ENCODE measurements around the gene COL26A1. TPM values are rescaled to one million over a fixed set of nuclear protein-coding genes. Genes with fewer than 3 reads are reported as not detected.

Gene COL26A1
- total RNA-seq, 1 experiment from 2014 or later, result 0.20 TPM

DNA sequence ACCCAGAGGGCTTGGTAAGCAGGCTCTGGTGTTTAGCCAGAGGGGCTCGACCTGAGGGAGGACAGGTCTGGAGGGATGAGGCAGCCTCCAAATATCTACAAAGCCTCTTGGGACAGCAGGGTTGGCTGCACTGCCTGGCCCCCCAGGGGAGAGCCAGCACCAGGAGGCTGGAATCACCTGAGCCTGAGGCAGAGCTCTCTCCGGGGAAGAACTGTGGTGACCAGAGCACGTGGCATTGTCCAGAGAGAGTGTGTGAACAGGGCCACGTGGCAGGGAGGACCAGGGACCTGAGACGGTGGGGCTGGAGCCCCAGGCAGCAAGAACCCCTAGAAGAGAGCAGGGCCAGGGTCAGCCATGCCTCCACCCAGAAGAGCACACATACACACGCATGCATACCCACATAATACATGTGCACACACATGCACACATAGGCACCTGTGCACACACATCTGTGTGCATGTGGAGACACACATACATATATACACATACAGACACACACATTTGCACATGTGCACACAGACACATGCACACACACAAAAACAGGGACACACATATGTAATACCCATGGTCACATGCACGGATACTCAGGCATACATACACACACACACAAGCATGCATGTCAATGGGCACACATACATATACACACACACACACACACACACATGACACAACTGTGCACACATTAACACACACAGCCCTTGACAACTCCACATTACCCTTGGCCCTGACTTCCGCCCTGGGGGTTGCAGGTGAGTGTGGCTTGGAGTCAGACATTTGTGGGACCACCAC, 171.5 kb downstream of the COL26A1 start:
- Histone ChIP-seq H3K27me3 (ENCODE audit: insufficient read depth, low read depth) (peaks cover 17% of the 10 kb centered on the region), H3K9me3 (ENCODE audit: insufficient read depth, low read depth) (no peaks in the 10 kb centered on the region), H3K36me3 (ENCODE audit: low read depth) (no peaks in the 10 kb centered on the region), H3K4me3 (no peak overlapping the region), H3K9me2 (ENCODE audit: insufficient read depth) (no peaks in the 10 kb centered on the region), H3K79me2 (ENCODE audit: low read depth) (no peaks in the 10 kb centered on the region), H2AFZ (no peak overlapping the region), H3K4me2 (no peak overlapping the region), H4K20me1 (ENCODE audit: insufficient read depth) (no peaks in the 10 kb centered on the region), H3F3A (ENCODE audit: insufficient read depth, low read depth) (no peaks in the 10 kb centered on the region; the same call in 1 of the 2 replicates), H3K4me1 (replicated peaks; ENCODE audit: insufficient read depth) (no peaks in the 10 kb centered on the region), H3K27ac (no peak overlapping the region)
- TF ChIP-seq, protein P1, sequence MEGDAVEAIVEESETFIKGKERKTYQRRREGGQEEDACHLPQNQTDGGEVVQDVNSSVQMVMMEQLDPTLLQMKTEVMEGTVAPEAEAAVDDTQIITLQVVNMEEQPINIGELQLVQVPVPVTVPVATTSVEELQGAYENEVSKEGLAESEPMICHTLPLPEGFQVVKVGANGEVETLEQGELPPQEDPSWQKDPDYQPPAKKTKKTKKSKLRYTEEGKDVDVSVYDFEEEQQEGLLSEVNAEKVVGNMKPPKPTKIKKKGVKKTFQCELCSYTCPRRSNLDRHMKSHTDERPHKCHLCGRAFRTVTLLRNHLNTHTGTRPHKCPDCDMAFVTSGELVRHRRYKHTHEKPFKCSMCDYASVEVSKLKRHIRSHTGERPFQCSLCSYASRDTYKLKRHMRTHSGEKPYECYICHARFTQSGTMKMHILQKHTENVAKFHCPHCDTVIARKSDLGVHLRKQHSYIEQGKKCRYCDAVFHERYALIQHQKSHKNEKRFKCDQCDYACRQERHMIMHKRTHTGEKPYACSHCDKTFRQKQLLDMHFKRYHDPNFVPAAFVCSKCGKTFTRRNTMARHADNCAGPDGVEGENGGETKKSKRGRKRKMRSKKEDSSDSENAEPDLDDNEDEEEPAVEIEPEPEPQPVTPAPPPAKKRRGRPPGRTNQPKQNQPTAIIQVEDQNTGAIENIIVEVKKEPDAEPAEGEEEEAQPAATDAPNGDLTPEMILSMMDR (conservative IDR thresholded peaks at IDR 0.05), result no peak
- TF ChIP-seq EZH2 (IDR thresholded peaks at IDR 0.05; ENCODE audit: low read depth), result no peak
- no peak for DNase-seq
- POLR2A ChIA-PET (ENCODE audit: unreplicated experiment), result no interaction called here
- CTCF ChIA-PET, result no interaction called here
- BruUV-seq (replicated peaks), result no TSS peak
- intact Hi-C loops (cut with micrococcal nuclease; ENCODE audit: unreplicated experiment), result loop anchor here (10.0 kb wide), 1 partner anchor 639 kb away; the partner anchor contains the start of gene ACHE

DNA sequence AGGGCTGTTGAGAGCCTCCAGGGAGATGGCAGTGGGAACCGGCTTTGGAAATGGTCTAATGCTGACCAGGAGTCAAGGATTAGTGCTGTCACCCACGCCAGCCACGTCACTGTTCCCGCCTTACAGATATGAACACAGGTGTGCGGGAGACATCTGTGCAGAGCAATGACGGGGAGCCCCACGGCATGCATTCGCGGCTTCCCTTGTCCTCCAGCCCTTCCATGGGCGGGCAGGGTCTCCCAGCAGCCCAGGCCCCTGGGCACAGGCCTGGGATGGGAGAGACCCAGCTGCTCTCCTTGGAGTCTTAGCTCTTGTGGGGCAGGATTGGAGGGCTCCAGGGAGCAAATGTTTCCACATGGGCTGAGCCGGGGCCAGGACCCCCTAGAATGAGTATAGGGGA, 172.2 kb downstream of the COL26A1 start:
- Histone ChIP-seq H3K4me1 (replicated peaks; ENCODE audit: insufficient read depth) (no peaks in the 10 kb centered on the region), H3K4me2 (no peak overlapping the region), H3K4me3 (no peak overlapping the region), H3K9me2 (ENCODE audit: insufficient read depth) (no peaks in the 10 kb centered on the region), H3K27me3 (ENCODE audit: insufficient read depth, low read depth) (peaks cover 17% of the 10 kb centered on the region; the same call in 1 of the 2 replicates), H2AFZ (no peak overlapping the region), H3K36me3 (ENCODE audit: low read depth) (no peaks in the 10 kb centered on the region), H3K9me3 (ENCODE audit: insufficient read depth, low read depth) (no peaks in the 10 kb centered on the region), H4K20me1 (ENCODE audit: insufficient read depth) (no peaks in the 10 kb centered on the region), H3K79me2 (ENCODE audit: low read depth) (no peaks in the 10 kb centered on the region), H3F3A (ENCODE audit: insufficient read depth, low read depth) (no peaks in the 10 kb centered on the region; the same call in 1 of the 2 replicates), H3K27ac (no peak overlapping the region)
- TF ChIP-seq, protein P1 (conservative IDR thresholded peaks at IDR 0.05), result no peak
- TF ChIP-seq EZH2 (IDR thresholded peaks at IDR 0.05; ENCODE audit: low read depth), result no peak
- POLR2A ChIA-PET (ENCODE audit: unreplicated experiment), result no interaction called here
- intact Hi-C loops (cut with micrococcal nuclease; ENCODE audit: unreplicated experiment), result loop anchor here (10.0 kb wide), 1 partner anchor 640 kb away; the partner anchor contains the start of gene ACHE
- BruUV-seq (replicated peaks), result no TSS peak
- DNase-seq, result no peak
- CTCF ChIA-PET, result no interaction called here

DNA sequence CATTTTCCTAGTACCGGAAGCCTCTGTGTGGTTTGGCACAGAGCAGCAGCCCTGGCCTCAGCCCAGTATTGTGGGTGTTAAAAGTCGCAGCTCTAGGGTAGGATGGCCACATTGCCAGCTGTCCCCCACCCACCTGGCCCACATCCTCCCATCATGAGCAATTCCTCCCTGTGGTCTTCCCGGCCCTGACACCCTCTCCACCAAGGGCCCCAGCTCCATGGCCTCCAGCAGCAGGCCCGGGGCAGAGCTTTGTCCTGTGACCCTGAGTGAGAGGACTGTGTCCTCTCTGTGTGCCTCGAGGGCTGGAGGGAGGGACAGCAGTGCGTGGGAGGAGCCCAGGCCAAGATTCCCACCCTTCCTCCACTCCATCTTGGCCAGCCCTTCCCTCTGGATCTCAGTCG, 172.7 kb downstream of the COL26A1 start:
- no peaks in the 10 kb centered on the region for H3K9me2 ChIP-seq (ENCODE audit: insufficient read depth)
- no peaks in the 10 kb centered on the region; the same call in 1 of the 2 replicates for H3F3A ChIP-seq (ENCODE audit: insufficient read depth, low read depth)
- H3K4me3 ChIP-seq, result no peak overlapping the region
- TF ChIP-seq, protein P1 (conservative IDR thresholded peaks at IDR 0.05), result no peak
- no peak for TF ChIP-seq EZH2 (IDR thresholded peaks at IDR 0.05; ENCODE audit: low read depth)
- H2AFZ ChIP-seq, result no peak overlapping the region
- H3K27ac ChIP-seq, result no peak overlapping the region
- CTCF ChIA-PET, result no interaction called here
- intact Hi-C loops (cut with micrococcal nuclease; ENCODE audit: unreplicated experiment), result loop anchor here (10.0 kb wide), 1 partner anchor 641 kb away; the partner anchor contains the start of gene ACHE
- no peaks in the 10 kb centered on the region for H3K9me3 ChIP-seq (ENCODE audit: insufficient read depth, low read depth)
- no peaks in the 10 kb centered on the region for H3K4me1 ChIP-seq (replicated peaks; ENCODE audit: insufficient read depth)
- BruUV-seq (replicated peaks), result no TSS peak
- no peaks in the 10 kb centered on the region for H3K36me3 ChIP-seq (ENCODE audit: low read depth)
- no peak for DNase-seq
- no peak overlapping the region for H3K4me2 ChIP-seq
- no peaks in the 10 kb centered on the region for H4K20me1 ChIP-seq (ENCODE audit: insufficient read depth)
- peaks cover 17% of the 10 kb centered on the region; the same call in 1 of the 2 replicates for H3K27me3 ChIP-seq (ENCODE audit: insufficient read depth, low read depth)
- no peaks in the 10 kb centered on the region for H3K79me2 ChIP-seq (ENCODE audit: low read depth)
- POLR2A ChIA-PET (ENCODE audit: unreplicated experiment), result no interaction called here

All from PC-9 (cell line).